HCT116 (cell line): ENCODE results near the gene ABCA9. TPM values are rescaled to one million over a fixed set of nuclear protein-coding genes. Genes with fewer than 3 reads are reported as not detected.

Source experiments
- ATAC-seq: fragments of 200-7000 bp; cut with Tn5 transposase; 2 replicates; pipeline ENCODE4 v1.9.1; 2020; ENCODE audit warnings: mild to moderate bottlenecking, moderate library complexity
- BruUV-seq: library from RNA; stranded (reverse); fragments of 400-500 nt; replicated peaks from 2 replicates; lab custom pipeline; 2021; lab: Mats Ljungman, UMichigan
- CTCF ChIA-PET: fragments of 300-600 bp; sonication (Branson Sonifier 250); formaldehyde crosslinking; loops from one replicate; lab custom pipeline; 2021; ENCODE audit warnings: antibody characterized with exemption; lab: Charles Lee
- POLR2A ChIA-PET: fragments of 300-600, 350-600 bp; sonication (Branson Sonifier 250); formaldehyde crosslinking; loops from one replicate; lab custom pipeline; 2021; ENCODE audit warnings: antibody characterized with exemption; lab: Charles Lee
- RAD21 ChIA-PET, 2 experiments: fragments of 300-600 bp; sonication (Branson Sonifier 250); formaldehyde crosslinking; loops; one replicate each; lab custom pipeline; 2023; ENCODE audit warnings: low total read pairs in 2 of 2; ENCODE audit not compliant: uncharacterized antibody in 2 of 2, unreplicated experiment in 2 of 2, low non-redundant PET in 1 of 2; lab: Charles Lee
- DNase-seq: peaks from one replicate; pipeline ENCODE4 v3.0.0-alpha.2; 2010; ENCODE audit warnings: low read depth, low spot score
- H2AFZ ChIP-seq: fragments of 200-600 bp; shearing (Covaris generic), sonication (generic); 2 replicates; pipeline ENCODE4 v1.6.1; 2017; ENCODE audit warnings: low read depth, mixed run types, mixed read lengths, antibody characterized with exemption, low read length; ENCODE audit not compliant: poor library complexity, severe bottlenecking
- H3K27ac ChIP-seq: 2 replicates; pipeline ENCODE4 v1.5.1; 2012; ENCODE audit warnings: low read depth, low read length
- H3K27me3 ChIP-seq: fragments of 200-600 bp; sonication (generic); 2 replicates; pipeline ENCODE4 v1.6.1; 2016; ENCODE audit warnings: mixed run types, low read length, mixed read lengths; ENCODE audit not compliant: insufficient read depth
- H3K36me3 ChIP-seq, 2 experiments: fragments of 200-500 bp in 1 of 2; fragments of 200-600 bp in 1 of 2; sonication (Bioruptor generic) in 1 of 2; sonication (generic) in 1 of 2; 2 replicates each; pipeline versions ENCODE4 v1.5.1 to v1.6.1; 2014 to 2016; ENCODE audit warnings: low read length in 2 of 2, inconsistent platforms in 1 of 2, mixed read lengths in 1 of 2, mixed run types in 1 of 2; ENCODE audit not compliant: insufficient read depth in 2 of 2, control insufficient read depth in 1 of 2
- H3K4me1 ChIP-seq, 2 experiments: fragments of 200-600 bp in 1 of 2; sonication (generic) in 1 of 2; 2 replicates each; pipeline versions ENCODE4 v1.5.1 to v1.6.1; 2012 to 2017; ENCODE audit warnings: low read length in 2 of 2, inconsistent platforms in 1 of 2, mild to moderate bottlenecking in 1 of 2, mixed read lengths in 1 of 2, mixed run types in 1 of 2, moderate library complexity in 1 of 2; ENCODE audit not compliant: insufficient read depth in 2 of 2, control insufficient read depth in 1 of 2
- H3K4me2 ChIP-seq: fragments of 200-600 bp; sonication (generic); 2 replicates; pipeline ENCODE4 v1.6.1; 2017; ENCODE audit warnings: mixed run types, low read length, mixed read lengths
- H3K4me3 ChIP-seq, 2 experiments: fragments of 200-600 bp in 1 of 2; sonication (generic) in 1 of 2; replicated peaks in 1 of 2; 2 replicates each; pipeline ENCODE4 v1.5.1; 2011 to 2016; ENCODE audit warnings: low read length in 2 of 2, control low read depth in 1 of 2, low read depth in 1 of 2, mild to moderate bottlenecking in 1 of 2, mixed read lengths in 1 of 2, mixed run types in 1 of 2
- H3K79me2 ChIP-seq: fragments of 200-600 bp; sonication (generic); 2 replicates; pipeline ENCODE4 v1.6.1; 2017; ENCODE audit warnings: mild to moderate bottlenecking, mixed run types, low read length, moderate library complexity, mixed read lengths; ENCODE audit not compliant: insufficient read depth
- H3K9ac ChIP-seq: fragments of 200-600 bp; sonication (generic); 2 replicates; pipeline ENCODE4 v1.6.1; 2016; ENCODE audit warnings: low read length, mixed read lengths
- H3K9me2 ChIP-seq: fragments of 200-600 bp; sonication (generic), shearing (Covaris generic); 2 replicates; pipeline ENCODE4 v1.6.1; 2017; ENCODE audit warnings: mixed run types, mild to moderate bottlenecking, moderate library complexity; ENCODE audit not compliant: insufficient read depth
- H3K9me3 ChIP-seq, 2 experiments: fragments of 200-500 bp in 1 of 2; fragments of 200-600 bp in 1 of 2; sonication (Bioruptor generic) in 1 of 2; sonication (generic) in 1 of 2; 2 replicates each; pipeline ENCODE4 v1.6.1; 2014 to 2017; ENCODE audit warnings: low read length in 2 of 2, mixed read lengths in 2 of 2, inconsistent platforms in 1 of 2, low read depth in 1 of 2, mild to moderate bottlenecking in 1 of 2, mixed run types in 1 of 2, moderate library complexity in 1 of 2; ENCODE audit not compliant: control insufficient read depth in 1 of 2, insufficient read depth in 1 of 2
- H4K20me1 ChIP-seq: fragments of 200-600 bp; sonication (generic), shearing (Covaris generic); 2 replicates; pipeline ENCODE4 v1.6.1; 2017; ENCODE audit warnings: mixed run types, mild to moderate bottlenecking, moderate library complexity; ENCODE audit not compliant: insufficient read depth
- EZH2phosphoT487 ChIP-seq: fragments of 200-600 bp; IDR thresholded peaks from 2 replicates; pipeline ENCODE4 v1.6.1; 2018; ENCODE audit warnings: antibody characterized with exemption, borderline replicate concordance
- POLR2A ChIP-seq: IDR thresholded peaks from 2 replicates; pipeline ENCODE4 v1.7.0; 2011; ENCODE audit warnings: borderline replicate concordance; ENCODE audit not compliant: insufficient read depth, insufficient read length; ENCODE audit errors: extremely low read depth
- RAD21 ChIP-seq: IDR thresholded peaks from 2 replicates; pipeline ENCODE4 v1.6.1; 2012; ENCODE audit warnings: low read depth, mild to moderate bottlenecking
- REST ChIP-seq: IDR thresholded peaks from 2 replicates; pipeline ENCODE4 v1.6.1; 2012; ENCODE audit warnings: low read depth
- SRF ChIP-seq: IDR thresholded peaks from 2 replicates; pipeline ENCODE4 v1.6.1; 2012; ENCODE audit warnings: low read depth
- YY1 ChIP-seq: IDR thresholded peaks from 2 replicates; pipeline ENCODE4 v1.6.1; 2011; ENCODE audit warnings: low read length, low read depth, moderate library complexity, mild to moderate bottlenecking; ENCODE audit not compliant: insufficient replicate concordance; ENCODE audit errors: extremely low read depth
- ZBTB33 ChIP-seq: IDR thresholded peaks from 2 replicates; pipeline ENCODE4 v1.6.1; 2011; ENCODE audit warnings: mild to moderate bottlenecking, low read length, moderate library complexity; ENCODE audit not compliant: insufficient replicate concordance; ENCODE audit errors: extremely low read depth
- ZFX ChIP-seq: fragments of 450-650 bp; IDR thresholded peaks from 2 replicates; pipeline ENCODE4 v1.6.1; 2017
- intact Hi-C: fragments of 100-400 bp; cut with micrococcal nuclease; formaldehyde crosslinking; loops from 2 replicates; pipeline ENCODE4 v1.10.0; 2022
- total RNA-seq: library from RNA; stranded (reverse); gene quantifications from one replicate; pipeline ENCODE4 v1.2.1, GENCODE V29; 2021; ENCODE audit not compliant: unreplicated experiment
- TF ChIP-seq, protein P1 (sequence below), 3 experiments: fragments of 200-600 bp in 1 of 3; sonication (generic) in 1 of 3; IDR thresholded peaks in 2 of 3; conservative IDR thresholded peaks in 1 of 3; 2 replicates each; pipeline ENCODE4 v1.5.1; 2012 to 2017; ENCODE audit warnings: low read depth in 2 of 3, low read length in 2 of 3, antibody characterized with exemption in 1 of 3, borderline replicate concordance in 1 of 3, control low read depth in 1 of 3, mild to moderate bottlenecking in 1 of 3, mixed read lengths in 1 of 3, mixed run types in 1 of 3, moderate library complexity in 1 of 3; ENCODE audit not compliant: insufficient read depth in 1 of 3
- TF ChIP-seq, protein P2 (sequence below): IDR thresholded peaks from 2 replicates; pipeline ENCODE4 v1.6.1; 2012
- TF ChIP-seq, protein P3 (sequence below): IDR thresholded peaks from 2 replicates; pipeline ENCODE4 v1.6.1; 2012

The ABCA9 gene
- total RNA-seq, 1 experiment from 2014 or later: not detected

DNA sequence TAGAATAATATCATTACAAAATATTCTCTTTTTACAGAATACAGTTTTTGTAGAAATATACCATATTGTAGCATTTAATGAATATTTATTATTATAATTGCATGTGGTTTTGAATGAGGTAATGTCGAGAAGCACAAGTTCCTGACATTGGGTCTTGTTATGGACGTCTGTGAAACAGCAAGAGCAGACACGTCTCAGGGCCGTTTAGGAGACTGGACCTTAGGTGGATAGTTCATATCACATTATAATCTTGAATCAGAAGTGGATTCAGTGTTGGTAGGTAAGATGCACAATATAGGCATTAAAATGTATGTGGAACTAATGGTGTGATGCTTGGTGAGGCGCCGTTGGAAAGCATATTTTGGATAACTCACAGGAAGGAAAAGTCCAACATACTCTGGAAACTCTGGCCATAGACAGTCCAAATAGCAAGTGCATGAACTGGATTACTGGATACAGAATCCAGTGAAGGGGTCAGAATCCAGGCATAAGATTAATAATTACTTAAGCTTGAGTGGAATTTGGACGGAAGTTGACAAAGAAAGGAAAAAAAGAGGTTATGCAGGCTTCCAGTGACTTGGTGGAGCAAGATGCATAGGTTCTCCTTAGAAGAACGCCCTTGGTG, 122.7 kb downstream of the ABCA9 start:
- Histone ChIP-seq H3K9me3 (no peaks in the 10 kb centered on the region), H3K36me3 (no peaks in the 10 kb centered on the region), H4K20me1 (no peaks in the 10 kb centered on the region), H3K27ac (no peak overlapping the region), H3K4me2 (no peak overlapping the region), H2AFZ (no peak overlapping the region), H3K79me2 (no peaks in the 10 kb centered on the region), H3K9me2 (no peaks in the 10 kb centered on the region), H3K4me1 (no peaks in the 10 kb centered on the region), H3K9ac (no peak overlapping the region), H3K27me3 (no peaks in the 10 kb centered on the region), H3K4me3 (no peak overlapping the region)
- POLR2A ChIA-PET: no interaction called here
- CTCF ChIA-PET: no interaction called here
- ATAC-seq (no peak), DNase-seq (no peak)
- BruUV-seq: no TSS peak
- RAD21 ChIA-PET: no interaction called here
- TF ChIP-seq REST: no peak
- no peak for TF ChIP-seq YY1
- no peak for TF ChIP-seq ZFX
- TF ChIP-seq POLR2A: no peak
- no peak for TF ChIP-seq SRF
- intact Hi-C loops: no loop called here

GRCh38 chr17:68927516-68927915, 133.2 kb downstream of the ABCA9 start:
- POLR2A ChIA-PET: no interaction called here
- intact Hi-C loops: no loop called here
- RAD21 ChIA-PET: no interaction called here
- Histone ChIP-seq H3K9me3 (no peaks in the 10 kb centered on the region), H3K9me2 (no peaks in the 10 kb centered on the region), H3K4me2 (no peak overlapping the region), H3K27ac (no peak overlapping the region), H3K4me3 (no peak overlapping the region), H4K20me1 (no peaks in the 10 kb centered on the region), H3K27me3 (no peaks in the 10 kb centered on the region), H3K79me2 (no peaks in the 10 kb centered on the region), H3K4me1 (no peaks in the 10 kb centered on the region), H2AFZ (no peak overlapping the region), H3K9ac (no peak overlapping the region), H3K36me3 (no peaks in the 10 kb centered on the region)
- no TSS peak for BruUV-seq
- DNase-seq: no peak
- CTCF ChIA-PET: no interaction called here
- ATAC-seq: no peak
- no peak for TF ChIP-seq POLR2A
- TF ChIP-seq EZH2phosphoT487: no peak
- TF ChIP-seq, protein P1, sequence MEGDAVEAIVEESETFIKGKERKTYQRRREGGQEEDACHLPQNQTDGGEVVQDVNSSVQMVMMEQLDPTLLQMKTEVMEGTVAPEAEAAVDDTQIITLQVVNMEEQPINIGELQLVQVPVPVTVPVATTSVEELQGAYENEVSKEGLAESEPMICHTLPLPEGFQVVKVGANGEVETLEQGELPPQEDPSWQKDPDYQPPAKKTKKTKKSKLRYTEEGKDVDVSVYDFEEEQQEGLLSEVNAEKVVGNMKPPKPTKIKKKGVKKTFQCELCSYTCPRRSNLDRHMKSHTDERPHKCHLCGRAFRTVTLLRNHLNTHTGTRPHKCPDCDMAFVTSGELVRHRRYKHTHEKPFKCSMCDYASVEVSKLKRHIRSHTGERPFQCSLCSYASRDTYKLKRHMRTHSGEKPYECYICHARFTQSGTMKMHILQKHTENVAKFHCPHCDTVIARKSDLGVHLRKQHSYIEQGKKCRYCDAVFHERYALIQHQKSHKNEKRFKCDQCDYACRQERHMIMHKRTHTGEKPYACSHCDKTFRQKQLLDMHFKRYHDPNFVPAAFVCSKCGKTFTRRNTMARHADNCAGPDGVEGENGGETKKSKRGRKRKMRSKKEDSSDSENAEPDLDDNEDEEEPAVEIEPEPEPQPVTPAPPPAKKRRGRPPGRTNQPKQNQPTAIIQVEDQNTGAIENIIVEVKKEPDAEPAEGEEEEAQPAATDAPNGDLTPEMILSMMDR (IDR thresholded peaks at IDR 0.05 in 2 of 3, conservative IDR thresholded peaks at IDR 0.05 in 1 of 3; ENCODE audit: borderline replicate concordance in 1 of 3, insufficient read depth in 1 of 3, low read depth in 2 of 3, low read length in 2 of 3): no peak
- no peak for TF ChIP-seq ZBTB33
- no peak for TF ChIP-seq SRF
- TF ChIP-seq, protein P2, sequence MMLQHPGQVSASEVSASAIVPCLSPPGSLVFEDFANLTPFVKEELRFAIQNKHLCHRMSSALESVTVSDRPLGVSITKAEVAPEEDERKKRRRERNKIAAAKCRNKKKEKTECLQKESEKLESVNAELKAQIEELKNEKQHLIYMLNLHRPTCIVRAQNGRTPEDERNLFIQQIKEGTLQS: no peak
- TF ChIP-seq, protein P3, sequence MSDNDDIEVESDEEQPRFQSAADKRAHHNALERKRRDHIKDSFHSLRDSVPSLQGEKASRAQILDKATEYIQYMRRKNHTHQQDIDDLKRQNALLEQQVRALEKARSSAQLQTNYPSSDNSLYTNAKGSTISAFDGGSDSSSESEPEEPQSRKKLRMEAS: no peak
- TF ChIP-seq RAD21: no peak
